ENCODE results near the gene FHOD3. TPM values are rescaled to one million over a fixed set of nuclear protein-coding genes. Genes with fewer than 3 reads are reported as not detected.

The FHOD3 gene
- polyA plus RNA-seq, 4 donors: 36.8 to 46.8 (median 42.1) TPM

DNA sequence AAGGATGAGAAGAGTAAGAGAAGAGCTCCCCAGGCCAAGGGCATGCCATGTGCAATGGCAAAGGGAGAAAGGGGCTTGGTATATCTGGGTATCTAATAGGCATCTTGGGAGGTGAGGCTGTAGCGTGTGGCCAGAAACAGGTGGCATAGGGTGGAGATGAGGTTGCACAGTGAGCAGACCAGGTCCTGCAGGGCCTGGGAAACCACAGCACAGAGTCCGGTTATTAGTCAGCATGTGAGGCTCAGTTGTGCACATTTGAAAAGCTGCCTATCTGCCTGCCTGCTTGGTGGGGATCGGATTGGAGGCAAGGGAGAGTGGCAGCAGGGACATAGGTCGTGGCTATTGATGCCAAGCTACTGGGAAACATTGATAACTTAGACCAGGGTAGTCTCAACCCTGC, 340.7 kb downstream of the FHOD3 start:
- no peak for DNase-seq (ENCODE audit: low read depth in 4 of 4, low spot score in 3 of 4)

DNA sequence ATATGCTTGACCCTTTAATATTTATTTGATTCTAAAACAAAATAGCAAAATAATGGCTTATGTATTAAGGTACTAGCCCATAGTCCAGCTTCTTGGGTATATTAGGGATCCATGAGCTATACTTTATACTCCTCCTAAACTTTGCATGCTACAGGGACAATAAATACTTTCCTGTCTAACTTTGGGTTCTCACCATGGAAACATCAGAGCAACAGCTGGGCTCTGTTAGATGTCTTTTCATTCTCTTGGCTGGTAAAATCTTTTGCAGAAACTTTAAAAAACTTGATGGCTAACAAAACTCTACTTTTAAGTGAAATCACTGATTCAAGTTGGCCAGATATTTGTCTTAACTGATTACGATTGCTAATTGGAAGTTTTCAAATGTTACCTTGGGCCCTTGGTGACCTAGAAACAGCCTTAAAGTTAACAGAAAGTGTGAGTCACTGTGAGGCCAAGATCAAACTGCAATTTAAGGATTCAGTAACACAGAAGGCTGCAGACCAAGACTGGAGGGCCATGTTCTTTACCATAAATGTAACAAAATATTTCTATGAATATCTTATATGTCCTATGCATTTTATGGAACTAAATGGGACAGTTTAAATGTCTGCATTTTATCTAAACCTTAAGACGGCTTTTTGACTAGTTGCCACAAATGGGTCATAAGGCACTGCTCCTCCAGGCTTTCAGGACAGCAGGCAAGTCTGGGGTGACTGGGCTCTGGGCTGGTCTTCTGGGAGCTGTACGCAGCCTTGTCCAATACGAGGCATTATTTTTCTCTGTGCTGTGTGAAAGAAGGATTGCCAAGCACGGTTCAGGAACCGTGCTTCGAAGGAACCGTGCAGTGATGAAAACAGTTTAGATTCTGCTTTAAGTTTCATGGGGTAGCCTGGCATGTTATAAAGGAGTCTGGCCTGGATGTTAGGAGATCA, 342.8 kb downstream of the FHOD3 start:
- DNase-seq (ENCODE audit: low read depth in 4 of 4, low spot score in 3 of 4): peak; percentile 28 to 38 (median 34)

DNA sequence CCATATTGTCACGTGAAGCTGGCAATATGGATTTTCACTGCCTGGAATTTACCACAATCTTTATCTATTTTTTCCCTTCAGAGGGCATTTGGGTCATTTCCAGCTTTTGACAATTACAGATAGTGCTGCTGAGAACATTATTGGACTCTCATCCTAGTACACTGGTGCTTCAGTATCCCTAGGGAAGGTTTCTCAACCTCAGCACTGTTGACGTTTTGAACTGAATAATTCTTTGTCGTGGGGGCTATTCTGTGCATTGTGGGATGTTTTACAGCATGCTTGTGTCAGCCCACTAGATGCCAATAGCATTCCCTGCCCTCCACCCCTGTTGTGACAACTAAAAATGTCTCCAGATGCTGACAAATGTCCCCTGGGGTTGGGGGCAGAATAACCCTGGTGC, 345.5 kb downstream of the FHOD3 start:
- no peak for DNase-seq (ENCODE audit: low read depth in 4 of 4, low spot score in 3 of 4)

- no peak for DNase-seq (ENCODE audit: low read depth in 4 of 4, low spot score in 3 of 4)
These were observed 351.3 kb downstream of the FHOD3 start for GRCh38 chr18:36648803-36649202.

DNA sequence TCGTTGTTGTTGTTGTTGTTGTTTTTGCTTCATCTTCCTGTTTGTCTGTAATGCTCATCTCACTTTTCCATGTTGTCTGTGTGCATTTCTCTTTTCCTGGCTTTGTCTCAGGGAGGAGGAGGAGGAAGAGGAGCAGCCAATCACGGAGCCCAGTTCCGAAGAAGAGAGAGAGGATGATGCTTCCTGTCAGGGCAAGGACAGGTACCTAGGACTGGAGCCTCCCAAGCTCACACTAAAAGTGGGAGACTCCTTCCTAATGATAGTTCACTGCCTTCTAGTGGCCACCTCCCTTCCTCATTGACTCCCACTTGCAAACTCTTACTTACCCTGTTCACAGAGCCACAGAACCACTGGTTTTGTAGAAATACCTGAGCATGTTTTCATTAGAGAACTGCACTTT, 351.7 kb downstream of the FHOD3 start:
- no peak for DNase-seq (ENCODE audit: low read depth in 4 of 4, low spot score in 3 of 4)

- no peak for DNase-seq (ENCODE audit: low read depth in 4 of 4, low spot score in 3 of 4)
These were observed 352.8 kb downstream of the FHOD3 start for GRCh38 chr18:36650266-36650665.

GRCh38 chr18:36650906-36651305, 353.4 kb downstream of the FHOD3 start:
- no peak for DNase-seq (ENCODE audit: low read depth in 4 of 4, low spot score in 3 of 4)

GRCh38 chr18:36652503-36652902, 355.0 kb downstream of the FHOD3 start:
- no peak for DNase-seq (ENCODE audit: low read depth in 4 of 4, low spot score in 3 of 4)

DNA sequence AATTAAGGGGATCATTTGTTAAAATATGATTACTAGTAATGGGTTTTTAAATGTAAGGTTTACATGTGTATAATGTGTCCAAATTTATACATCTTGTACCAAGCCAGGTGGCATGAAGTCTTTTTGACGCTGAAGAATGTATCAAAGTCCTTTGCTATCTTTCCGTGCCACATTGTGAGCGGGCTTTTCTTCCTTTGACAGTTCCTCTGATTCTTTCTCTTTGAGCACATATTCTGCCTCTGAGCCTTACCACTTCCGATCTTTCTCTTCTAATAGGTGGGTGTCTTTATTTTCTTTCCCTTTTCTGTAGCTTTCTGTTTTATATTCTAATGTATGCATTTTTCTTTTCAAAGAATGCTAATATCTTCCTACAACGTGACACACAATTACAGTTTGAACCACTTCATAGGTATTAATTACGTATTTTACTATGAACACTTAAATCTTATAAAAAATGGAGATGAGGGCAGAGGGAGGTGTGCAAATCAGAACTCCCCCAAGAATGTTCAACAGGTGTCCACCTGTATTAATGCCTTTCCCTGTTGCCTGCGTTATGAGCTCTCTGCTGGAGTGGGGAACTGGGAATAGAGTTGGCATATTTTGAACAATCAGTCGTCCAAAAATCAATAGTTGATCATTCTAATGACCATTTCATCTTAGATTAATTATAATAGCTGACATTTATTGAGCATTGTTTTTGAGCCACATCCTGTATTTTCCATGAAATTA, 355.8 kb downstream of the FHOD3 start:
- DNase-seq (ENCODE audit: low read depth in 4 of 4, low spot score in 3 of 4): no peak

GRCh38 chr18:36653870-36654269, 356.4 kb downstream of the FHOD3 start:
- no peak for DNase-seq (ENCODE audit: low read depth in 4 of 4, low spot score in 3 of 4)

- no peak for DNase-seq (ENCODE audit: low read depth in 4 of 4, low spot score in 3 of 4)
These were observed 357.6 kb downstream of the FHOD3 start for GRCh38 chr18:36655074-36655473.

GRCh38 chr18:36655930-36656329, 358.4 kb downstream of the FHOD3 start:
- DNase-seq (ENCODE audit: low read depth in 4 of 4, low spot score in 3 of 4): no peak

GRCh38 chr18:36658611-36659010, 361.1 kb downstream of the FHOD3 start:
- DNase-seq (ENCODE audit: low read depth in 4 of 4, low spot score in 3 of 4): no peak

GRCh38 chr18:36660311-36660710, 362.8 kb downstream of the FHOD3 start:
- no peak for DNase-seq (ENCODE audit: low read depth in 4 of 4, low spot score in 3 of 4)

- DNase-seq (ENCODE audit: low read depth in 4 of 4, low spot score in 3 of 4): no peak
These were observed 364.5 kb downstream of the FHOD3 start for GRCh38 chr18:36661999-36662398.

DNA sequence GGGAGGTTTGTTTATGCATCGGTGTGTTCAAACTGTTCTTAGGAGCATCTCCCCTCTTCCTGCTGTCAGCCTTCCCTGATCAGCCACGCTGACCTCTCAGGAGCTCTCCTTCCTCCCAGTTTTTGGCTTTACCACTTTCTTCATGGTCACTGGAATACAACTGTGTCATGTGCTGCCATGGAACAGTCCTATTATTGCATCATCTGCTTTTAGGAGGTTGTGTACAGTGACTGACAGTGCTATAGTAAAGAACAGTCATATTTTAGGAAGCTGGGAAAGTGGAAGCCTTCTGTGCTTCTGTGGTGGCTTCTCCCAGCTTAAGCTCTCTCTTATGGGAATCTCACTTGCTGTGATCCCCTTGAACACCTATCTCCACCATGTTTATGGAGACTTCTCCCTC, 365.8 kb downstream of the FHOD3 start:
- DNase-seq (ENCODE audit: low read depth in 4 of 4, low spot score in 3 of 4): no peak

- DNase-seq (ENCODE audit: low read depth in 4 of 4, low spot score in 3 of 4): no peak
These were observed 368.4 kb downstream of the FHOD3 start for GRCh38 chr18:36665952-36666351.

DNA sequence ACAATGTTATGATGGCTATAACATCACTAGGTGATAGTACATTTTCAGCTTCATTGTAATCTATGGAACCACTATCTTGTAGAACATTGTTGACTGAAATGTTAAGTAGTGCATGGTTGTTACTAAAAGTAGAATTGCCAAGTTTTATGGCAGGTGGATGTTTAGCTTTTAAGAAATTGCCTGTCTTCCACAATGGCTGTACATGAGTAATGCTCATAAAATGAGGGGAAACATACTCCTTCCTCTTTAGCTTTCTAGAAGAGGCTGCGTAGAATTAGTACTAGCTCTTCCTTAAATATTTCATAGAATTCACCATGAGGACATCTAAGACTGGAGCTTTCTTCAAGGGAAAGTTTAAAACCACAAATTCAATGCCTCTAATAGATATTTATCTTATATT, 370.3 kb downstream of the FHOD3 start:
- no peak for DNase-seq (ENCODE audit: low read depth in 4 of 4, low spot score in 3 of 4)

- no peak for DNase-seq (ENCODE audit: low read depth in 4 of 4, low spot score in 3 of 4)
These were observed 370.8 kb downstream of the FHOD3 start for GRCh38 chr18:36668349-36668748.

- peak in 3 of 4 donors; percentile 12 to 44 (median 13) for DNase-seq (ENCODE audit: low read depth in 4 of 4, low spot score in 3 of 4)
These were observed 375.2 kb downstream of the FHOD3 start for GRCh38 chr18:36672437-36673344.

DNA sequence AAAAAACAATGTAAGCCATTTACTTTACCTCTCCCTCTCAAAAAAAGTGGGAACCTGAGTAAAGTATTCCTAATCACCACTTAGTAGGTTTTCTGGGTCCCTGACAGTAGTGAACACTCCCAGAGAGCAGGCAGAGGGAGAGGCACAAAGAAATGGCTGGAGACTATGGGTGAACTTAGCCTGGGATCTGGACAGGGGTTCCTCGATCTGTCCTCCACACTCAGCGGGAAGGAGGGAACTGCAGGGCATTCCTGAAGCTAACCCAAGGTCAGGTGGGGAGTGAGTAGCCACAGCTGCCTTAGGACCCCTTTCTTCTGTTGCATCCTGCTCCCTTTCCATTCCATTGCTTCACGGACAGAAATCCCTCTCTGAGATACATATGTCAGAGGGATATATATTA, 375.9 kb downstream of the FHOD3 start:
- no peak for DNase-seq (ENCODE audit: low read depth in 4 of 4, low spot score in 3 of 4)

All from right renal pelvis (tissue), 4 donors.